Activated naive CD8-positive, alpha-beta T cell treated with anti-CD3 and anti-CD28 coated beads, Interleukin-2, amount 10 ng/mL, durations not matched to agents 7 days and 5 days (primary cell): ENCODE measurements around the gene SHISA7. TPM values are rescaled to one million over a fixed set of nuclear protein-coding genes. Genes with fewer than 3 reads are reported as not detected.
"Not testable (repeated sequence)": the region's sequence is repeated elsewhere in the genome, so short reads cannot be mapped to it uniquely, and the experiment has no call there.

Experiments
- ATAC-seq: fragments of 150-1000 bp; cut with Tn5 transposase; one replicate; pipeline ENCODE4 v1.10.0; 2021; ENCODE audit warnings: low read depth, moderate library complexity
- POLR2A ChIA-PET: fragments of 350-600 bp; sonication (Branson Sonifier 250); formaldehyde crosslinking; loops from one replicate; lab custom pipeline; 2021; ENCODE audit warnings: antibody characterized with exemption; lab: Charles Lee
- DNase-seq: peaks from one replicate; pipeline ENCODE4 v3.0.0; 2021
- H3K27ac Mint-ChIP-seq: one replicate; pipeline ENCODE4 v1.8.0; 2022; ENCODE audit warnings: mild to moderate bottlenecking, mixed read lengths
- H3K27me3 Mint-ChIP-seq: one replicate; pipeline ENCODE4 v1.8.0; 2022; ENCODE audit warnings: mild to moderate bottlenecking, moderate library complexity, mixed read lengths
- H3K36me3 Mint-ChIP-seq: one replicate; pipeline ENCODE4 v1.8.0; 2021; ENCODE audit warnings: mild to moderate bottlenecking, mixed read lengths
- H3K4me1 Mint-ChIP-seq: one replicate; pipeline ENCODE4 v1.8.0; 2021; ENCODE audit warnings: mixed read lengths
- H3K4me3 Mint-ChIP-seq: one replicate; pipeline ENCODE4 v1.8.0; 2022; ENCODE audit warnings: mild to moderate bottlenecking, moderate library complexity, mixed read lengths
- H3K9me3 Mint-ChIP-seq: one replicate; pipeline ENCODE4 v1.8.0; 2021; ENCODE audit warnings: mixed read lengths
- total RNA-seq, 2 experiments: library from RNA; stranded (reverse); gene quantifications; one replicate each; pipeline ENCODE4 v1.2.3, GENCODE V29; 2021

SHISA7 gene
- total RNA-seq, 2 experiments from 2014 or later = not detected

GRCh38 chr19:55453511-55454260 is 10.6 kb upstream of the SHISA7 start:
- no peak overlapping the region for H3K4me3 Mint-ChIP-seq

GRCh38 chr19:55452749-55453346 is 9.7 kb upstream of the SHISA7 start:
- peak; percentile 18 for ATAC-seq
- no peak overlapping the region for H3K4me3 Mint-ChIP-seq
- H3K4me1 Mint-ChIP-seq = peaks cover 4% of the 10 kb centered on the region
- no peak for DNase-seq
- POLR2A ChIA-PET = no interaction called here
- no peak overlapping the region for H3K27ac Mint-ChIP-seq
- H3K27me3 Mint-ChIP-seq = peaks cover 25% of the 10 kb centered on the region
- H3K9me3 Mint-ChIP-seq = no peaks in the 10 kb centered on the region
- peaks cover 8% of the 10 kb centered on the region for H3K36me3 Mint-ChIP-seq

More at GRCh38 chr19:55453511-55454260, 10.6 kb upstream of the SHISA7 start:
- Mint-ChIP-seq H3K27me3 (peaks cover 25% of the 10 kb centered on the region), H3K9me3 (no peaks in the 10 kb centered on the region), H3K4me1 (peaks cover 5% of the 10 kb centered on the region), H3K27ac (no peak overlapping the region), H3K36me3 (peaks cover 8% of the 10 kb centered on the region)
- no peak for ATAC-seq
- no peak for DNase-seq
- POLR2A ChIA-PET = interaction anchor here (0.5 to 0.7 kb wide), 2 partner anchors 16 to 22 kb away, joined by 3 to 4 read pairs; partner anchors contain the start of gene ZNF628

GRCh38 chr19:55451965-55452748 is 9.1 kb upstream of the SHISA7 start:
- no peak overlapping the region for H3K4me3 Mint-ChIP-seq
- no peak overlapping the region for H3K27ac Mint-ChIP-seq
- peaks cover 25% of the 10 kb centered on the region for H3K27me3 Mint-ChIP-seq
- ATAC-seq = no peak
- no peak for DNase-seq
- peaks cover 8% of the 10 kb centered on the region for H3K36me3 Mint-ChIP-seq
- H3K4me1 Mint-ChIP-seq = peaks cover 4% of the 10 kb centered on the region
- POLR2A ChIA-PET = no interaction called here
- H3K9me3 Mint-ChIP-seq = no peaks in the 10 kb centered on the region

GRCh38 chr19:55451163-55451964 is 8.3 kb upstream of the SHISA7 start:
- no peak overlapping the region for H3K4me3 Mint-ChIP-seq
- DNase-seq (no peak), ATAC-seq (no peak)
- POLR2A ChIA-PET = no interaction called here
- peaks cover 4% of the 10 kb centered on the region for H3K4me1 Mint-ChIP-seq
- no peaks in the 10 kb centered on the region for H3K9me3 Mint-ChIP-seq
- no peak overlapping the region for H3K27ac Mint-ChIP-seq
- H3K36me3 Mint-ChIP-seq = peaks cover 8% of the 10 kb centered on the region
- peaks cover 25% of the 10 kb centered on the region for H3K27me3 Mint-ChIP-seq

- POLR2A ChIA-PET = interaction anchor here (1.0 kb wide), 1 partner anchor 42 kb away, joined by 4 read pairs; the partner anchor contains the start of gene UBE2S
- ATAC-seq (no peak), DNase-seq (no peak)
- Mint-ChIP-seq H3K27ac (no peak overlapping the region), H3K9me3 (no peaks in the 10 kb centered on the region), H3K4me1 (peaks cover 4% of the 10 kb centered on the region), H3K4me3 (no peak overlapping the region), H3K36me3 (peaks cover 6% of the 10 kb centered on the region), H3K27me3 (peaks cover 40% of the 10 kb centered on the region)
Observed at GRCh38 chr19:55449469-55449868, 6.4 kb upstream of the SHISA7 start.

GRCh38 chr19:55448175-55448490 is 5.0 kb upstream of the SHISA7 start:
- not testable (repeated sequence) for H3K36me3 Mint-ChIP-seq

GRCh38 chr19:55447421-55448174 is 4.5 kb upstream of the SHISA7 start:
- H3K9me3 Mint-ChIP-seq = no peaks in the 10 kb centered on the region
- no peak overlapping the region for H3K4me3 Mint-ChIP-seq
- H3K4me1 Mint-ChIP-seq = peaks cover 4% of the 10 kb centered on the region
- no peaks in the 10 kb centered on the region for H3K36me3 Mint-ChIP-seq
- POLR2A ChIA-PET = no interaction called here
- peak; percentile 34 for ATAC-seq
- H3K27me3 Mint-ChIP-seq = peaks cover 48% of the 10 kb centered on the region
- H3K27ac Mint-ChIP-seq = no peak overlapping the region
- no peak for DNase-seq

More at GRCh38 chr19:55448175-55448490, 5.0 kb upstream of the SHISA7 start:
- H3K4me1 Mint-ChIP-seq, H3K27ac Mint-ChIP-seq, H3K9me3 Mint-ChIP-seq, POLR2A ChIA-PET, H3K4me3 Mint-ChIP-seq, DNase-seq, ATAC-seq: not testable (repeated sequence)
- H3K27me3 Mint-ChIP-seq = peaks cover 45% of the 10 kb centered on the region

GRCh38 chr19:55446060-55446459 is 3.0 kb upstream of the SHISA7 start:
- peaks cover 50% of the 10 kb centered on the region for H3K27me3 Mint-ChIP-seq
- H3K27ac Mint-ChIP-seq = no peak overlapping the region
- ATAC-seq = no peak
- no peaks in the 10 kb centered on the region for H3K36me3 Mint-ChIP-seq
- no peak for DNase-seq
- no peaks in the 10 kb centered on the region for H3K9me3 Mint-ChIP-seq
- peaks cover 10% of the 10 kb centered on the region for H3K4me1 Mint-ChIP-seq
- H3K4me3 Mint-ChIP-seq = no peak overlapping the region
- POLR2A ChIA-PET = interaction anchor here (0.7 kb wide), 1 partner anchor 12 kb away, joined by 4 read pairs; no protein-coding TSS in a partner anchor

- H3K4me1 Mint-ChIP-seq = peaks cover 14% of the 10 kb centered on the region
- ATAC-seq (no peak), DNase-seq (no peak)
- peaks cover 50% of the 10 kb centered on the region for H3K27me3 Mint-ChIP-seq
- POLR2A ChIA-PET = no interaction called here
- H3K4me3 Mint-ChIP-seq = no peak overlapping the region
- peaks cover 1% of the 10 kb centered on the region for H3K36me3 Mint-ChIP-seq
- H3K9me3 Mint-ChIP-seq = no peaks in the 10 kb centered on the region
- no peak overlapping the region for H3K27ac Mint-ChIP-seq
Observed at GRCh38 chr19:55444646-55445045, 1.5 kb upstream of the SHISA7 start.

- DNase-seq (no peak), ATAC-seq (no peak)
- no peak overlapping the region for H3K4me3 Mint-ChIP-seq
- POLR2A ChIA-PET = no interaction called here
- H3K27me3 Mint-ChIP-seq = peaks cover 57% of the 10 kb centered on the region
- peaks cover 1% of the 10 kb centered on the region for H3K36me3 Mint-ChIP-seq
- no peak overlapping the region for H3K27ac Mint-ChIP-seq
- H3K4me1 Mint-ChIP-seq = peaks cover 14% of the 10 kb centered on the region
- no peaks in the 10 kb centered on the region for H3K9me3 Mint-ChIP-seq
Observed at GRCh38 chr19:55443824-55444480, 852 bp upstream of the SHISA7 start.

- Mint-ChIP-seq H3K36me3 (peaks cover 1% of the 10 kb centered on the region), H3K9me3 (no peaks in the 10 kb centered on the region), H3K27ac (no peak overlapping the region), H3K4me3 (no peak overlapping the region), H3K4me1 (peaks cover 14% of the 10 kb centered on the region), H3K27me3 (peaks cover 63% of the 10 kb centered on the region)
- ATAC-seq = no peak
- POLR2A ChIA-PET = interaction anchor here (0.6 kb wide), 1 partner anchor 20 kb away, joined by 3 read pairs; no protein-coding TSS in a partner anchor
- DNase-seq = no peak
Observed at GRCh38 chr19:55442372-55442961, 633 bp downstream of the SHISA7 start.
